DMS114 treated with DMSO at 0.1 percent for 48 hours (cell line): ENCODE data around the gene STK4.
"Not testable (repeated sequence)": the region's sequence is repeated elsewhere in the genome, so short reads cannot be mapped to it uniquely, and the experiment has no call there.

Source experiments
- DNase-seq: peaks from one replicate; lab custom pipeline; 2025; ENCODE audit not compliant: unreplicated experiment; lab: John Stamatoyannopoulos, UW

The STK4 gene

GRCh38 chr20:44981736-44982406 is 15.6 kb downstream of the STK4 start:
- no peak for DNase-seq

GRCh38 chr20:44983093-44983674 is 16.9 kb downstream of the STK4 start:
- DNase-seq: no peak

GRCh38 chr20:44988631-44989171 is 22.4 kb downstream of the STK4 start:
- no peak for DNase-seq

GRCh38 chr20:44990425-44990824 is 24.1 kb downstream of the STK4 start:
- no peak for DNase-seq

- DNase-seq: no peak
Observed at GRCh38 chr20:44990957-44991356, 24.6 kb downstream of the STK4 start.

- no peak for DNase-seq
Observed at GRCh38 chr20:44993343-44993742, 27.0 kb downstream of the STK4 start.

- no peak for DNase-seq
Observed at GRCh38 chr20:44997171-44997570, 30.9 kb downstream of the STK4 start.

- no peak for DNase-seq
Observed at GRCh38 chr20:44997668-44998067, 31.4 kb downstream of the STK4 start.

- DNase-seq: no peak
Observed at GRCh38 chr20:45008521-45009049, 42.3 kb downstream of the STK4 start.

GRCh38 chr20:45010399-45010828 is 44.1 kb downstream of the STK4 start:
- DNase-seq: no peak

- peak; percentile 37 for DNase-seq
Observed at GRCh38 chr20:45011108-45011526, 44.8 kb downstream of the STK4 start.

- DNase-seq: no peak
Observed at GRCh38 chr20:45012682-45013302, 46.5 kb downstream of the STK4 start.

GRCh38 chr20:45014131-45014530 is 47.8 kb downstream of the STK4 start:
- not testable (repeated sequence) for DNase-seq

GRCh38 chr20:45014671-45015415 is 48.5 kb downstream of the STK4 start:
- no peak for DNase-seq

GRCh38 chr20:45016089-45016671 is 49.9 kb downstream of the STK4 start:
- no peak for DNase-seq

- no peak for DNase-seq
Observed at GRCh38 chr20:45017281-45017680, 51.0 kb downstream of the STK4 start.

GRCh38 chr20:45017857-45018256 is 51.5 kb downstream of the STK4 start:
- DNase-seq: no peak

- DNase-seq: no peak
Observed at GRCh38 chr20:45019027-45019761, 52.9 kb downstream of the STK4 start.

- no peak for DNase-seq
Observed at GRCh38 chr20:45019762-45020123, 53.4 kb downstream of the STK4 start.

GRCh38 chr20:45020236-45020886 is 54.0 kb downstream of the STK4 start:
- DNase-seq: no peak
